PC-9 (cell line): ENCODE results near the gene FSTL1. TPM values are rescaled to one million over a fixed set of nuclear protein-coding genes. Genes with fewer than 3 reads are reported as not detected.
"Not testable (repeated sequence)": the region's sequence is repeated elsewhere in the genome, so short reads cannot be mapped to it uniquely, and the experiment has no call there.

Experiments used
- BruUV-seq: library from RNA; stranded (reverse); fragments of 400-500 nt; replicated peaks from 2 replicates; lab custom pipeline; 2021; lab: Mats Ljungman, UMichigan
- CTCF ChIA-PET: fragments of 300-600 bp; sonication (Branson Sonifier 250); formaldehyde crosslinking; loops from one replicate; lab custom pipeline; 2022; ENCODE audit warnings: antibody characterized with exemption; lab: Charles Lee
- POLR2A ChIA-PET: fragments of 300-600 bp; sonication (Branson Sonifier 250); formaldehyde crosslinking; loops from one replicate; lab custom pipeline; 2022; ENCODE audit warnings: antibody characterized with exemption; ENCODE audit not compliant: unreplicated experiment; lab: Charles Lee
- DNase-seq, 2 experiments: peaks; one replicate each; pipeline versions ENCODE4 v3.0.0 to v3.0.0-alpha.2; 2015 to 2022; ENCODE audit warnings: mixed read lengths in 1 of 2
- H2AFZ ChIP-seq: fragments of 200-600 bp; sonication (generic); 2 replicates; pipeline ENCODE4 v1.8.1; 2017; ENCODE audit warnings: antibody characterized with exemption
- H3F3A ChIP-seq: fragments of 200-600 bp; sonication (generic); 2 replicates; pipeline ENCODE4 v1.8.1; 2017; ENCODE audit warnings: antibody characterized with exemption, mild to moderate bottlenecking, low read depth; ENCODE audit not compliant: insufficient read depth
- H3K27ac ChIP-seq: fragments of 200-600 bp; sonication (generic); 2 replicates; pipeline ENCODE4 v1.6.1; 2016; ENCODE audit warnings: mixed run types
- H3K27me3 ChIP-seq: fragments of 200-600 bp; sonication (generic); 2 replicates; pipeline ENCODE4 v1.6.1; 2016; ENCODE audit warnings: low read depth, mixed run types; ENCODE audit not compliant: insufficient read depth
- H3K36me3 ChIP-seq: fragments of 200-600 bp; sonication (generic); 2 replicates; pipeline ENCODE4 v1.6.1; 2016; ENCODE audit warnings: low read depth, mixed run types
- H3K4me1 ChIP-seq: fragments of 200-600 bp; sonication (generic); replicated peaks from 2 replicates; pipeline ENCODE4 v1.6.1; 2016; ENCODE audit warnings: mixed run types; ENCODE audit not compliant: insufficient read depth
- H3K4me2 ChIP-seq: fragments of 200-600 bp; sonication (generic); 2 replicates; pipeline ENCODE4 v1.6.1; 2017; ENCODE audit warnings: mixed run types
- H3K4me3 ChIP-seq: fragments of 200-600 bp; sonication (generic); 2 replicates; pipeline ENCODE4 v1.6.1; 2016; ENCODE audit warnings: mixed run types
- H3K79me2 ChIP-seq: fragments of 200-600 bp; sonication (generic); 2 replicates; pipeline ENCODE4 v1.6.1; 2017; ENCODE audit warnings: low read depth, mixed run types
- H3K9me2 ChIP-seq: fragments of 200-600 bp; sonication (generic); 2 replicates; pipeline ENCODE4 v1.8.1; 2017; ENCODE audit warnings: mild to moderate bottlenecking; ENCODE audit not compliant: insufficient read depth
- H3K9me3 ChIP-seq: fragments of 200-600 bp; sonication (generic); 2 replicates; pipeline ENCODE4 v1.8.1; 2016; ENCODE audit warnings: low read depth; ENCODE audit not compliant: insufficient read depth
- H4K20me1 ChIP-seq: fragments of 200-600 bp; sonication (generic); 2 replicates; pipeline ENCODE4 v1.8.1; 2017; ENCODE audit not compliant: insufficient read depth
- EZH2 ChIP-seq: fragments of 200-600 bp; sonication (generic); IDR thresholded peaks from 2 replicates; pipeline ENCODE4 v1.8.0; 2017; ENCODE audit warnings: antibody characterized with exemption, low read depth
- intact Hi-C: fragments of 100-400 bp; cut with micrococcal nuclease; formaldehyde crosslinking; loops from one replicate; pipeline ENCODE4 v1.10.0; 2022; ENCODE audit not compliant: unreplicated experiment
- total RNA-seq: library from RNA; stranded (reverse); gene quantifications from 2 replicates; pipeline ENCODE4 v1.2.3, GENCODE V29; 2021
- TF ChIP-seq, protein P1 (sequence below): fragments of 200-600 bp; sonication (generic); conservative IDR thresholded peaks from 2 replicates; pipeline ENCODE4 v1.6.1; 2017; ENCODE audit warnings: mixed run types, antibody characterized with exemption, mild to moderate bottlenecking, moderate library complexity

Gene FSTL1
- total RNA-seq, 1 experiment from 2014 or later = 225 TPM

DNA sequence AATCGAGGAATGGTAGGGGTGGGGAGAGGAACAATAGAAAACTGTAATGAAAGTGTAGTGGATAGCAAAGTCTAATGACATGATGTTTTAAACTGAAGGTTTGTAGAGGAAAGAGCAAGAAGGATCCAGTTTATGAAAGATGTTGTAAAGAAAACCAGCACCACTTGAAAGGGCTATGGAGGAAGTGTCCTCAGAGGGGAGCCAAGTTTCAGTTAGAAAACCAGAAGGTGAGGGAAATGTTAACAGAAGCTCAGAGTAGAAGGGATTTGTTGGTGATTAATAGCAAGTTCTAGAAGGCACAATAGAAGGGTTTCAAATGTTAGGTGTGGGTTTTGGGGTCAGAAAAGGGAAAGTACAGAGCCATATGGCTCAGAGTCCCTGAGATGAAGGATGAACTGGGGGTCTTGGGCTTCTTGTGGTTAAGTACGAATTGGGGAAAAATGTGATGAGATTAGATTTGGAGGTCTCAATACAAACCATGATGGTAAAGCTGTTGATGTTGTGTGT is 67.8 kb downstream of the FSTL1 start:
- no peaks in the 10 kb centered on the region for H3K9me2 ChIP-seq

DNA sequence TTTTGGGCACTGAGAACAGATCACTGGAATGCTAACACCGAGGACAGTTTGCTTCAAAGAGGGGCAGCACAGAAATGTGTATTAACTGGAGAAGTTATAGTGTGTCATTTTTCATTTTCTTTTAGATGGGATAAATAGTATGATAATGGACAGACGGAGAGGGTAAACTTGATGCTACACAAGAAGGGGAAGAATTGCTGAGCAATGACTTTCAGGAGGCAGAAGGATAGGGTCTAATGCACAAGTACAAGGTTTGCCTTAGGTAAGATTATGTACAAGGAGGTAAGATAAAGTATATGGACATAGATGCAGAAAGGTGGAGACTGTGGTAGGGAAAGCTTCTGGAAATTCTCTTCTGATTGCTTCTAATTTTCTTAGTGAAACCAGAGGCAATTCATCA is 69.3 kb downstream of the FSTL1 start:
- BruUV-seq = no TSS peak
- Histone ChIP-seq H3F3A (no peaks in the 10 kb centered on the region), H3K4me1 (no peaks in the 10 kb centered on the region), H3K27ac (no peak overlapping the region), H3K4me3 (no peak overlapping the region), H4K20me1 (no peaks in the 10 kb centered on the region), H3K36me3 (no peaks in the 10 kb centered on the region), H3K4me2 (no peak overlapping the region), H2AFZ (no peak overlapping the region), H3K79me2 (no peaks in the 10 kb centered on the region), H3K9me3 (no peaks in the 10 kb centered on the region), H3K27me3 (no peaks in the 10 kb centered on the region), H3K9me2 (no peaks in the 10 kb centered on the region)
- DNase-seq = no peak
- TF ChIP-seq, protein P1, sequence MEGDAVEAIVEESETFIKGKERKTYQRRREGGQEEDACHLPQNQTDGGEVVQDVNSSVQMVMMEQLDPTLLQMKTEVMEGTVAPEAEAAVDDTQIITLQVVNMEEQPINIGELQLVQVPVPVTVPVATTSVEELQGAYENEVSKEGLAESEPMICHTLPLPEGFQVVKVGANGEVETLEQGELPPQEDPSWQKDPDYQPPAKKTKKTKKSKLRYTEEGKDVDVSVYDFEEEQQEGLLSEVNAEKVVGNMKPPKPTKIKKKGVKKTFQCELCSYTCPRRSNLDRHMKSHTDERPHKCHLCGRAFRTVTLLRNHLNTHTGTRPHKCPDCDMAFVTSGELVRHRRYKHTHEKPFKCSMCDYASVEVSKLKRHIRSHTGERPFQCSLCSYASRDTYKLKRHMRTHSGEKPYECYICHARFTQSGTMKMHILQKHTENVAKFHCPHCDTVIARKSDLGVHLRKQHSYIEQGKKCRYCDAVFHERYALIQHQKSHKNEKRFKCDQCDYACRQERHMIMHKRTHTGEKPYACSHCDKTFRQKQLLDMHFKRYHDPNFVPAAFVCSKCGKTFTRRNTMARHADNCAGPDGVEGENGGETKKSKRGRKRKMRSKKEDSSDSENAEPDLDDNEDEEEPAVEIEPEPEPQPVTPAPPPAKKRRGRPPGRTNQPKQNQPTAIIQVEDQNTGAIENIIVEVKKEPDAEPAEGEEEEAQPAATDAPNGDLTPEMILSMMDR = no peak
- no peak for TF ChIP-seq EZH2
- POLR2A ChIA-PET = no interaction called here
- intact Hi-C loops = no loop called here
- CTCF ChIA-PET = no interaction called here

More for the DNA sequence above, 67.8 kb downstream of the FSTL1 start:
- no peaks in the 10 kb centered on the region for H3F3A ChIP-seq
- H3K4me2 ChIP-seq = no peak overlapping the region
- H3K27ac ChIP-seq = no peak overlapping the region
- ChIA-PET CTCF (no interaction called here), POLR2A (no interaction called here)
- H3K4me1 ChIP-seq = no peaks in the 10 kb centered on the region
- DNase-seq = no peak
- no peaks in the 10 kb centered on the region for H4K20me1 ChIP-seq
- H3K27me3 ChIP-seq = no peaks in the 10 kb centered on the region
- TF ChIP-seq, protein P1 = no peak
- no peak for TF ChIP-seq EZH2
- no peak overlapping the region for H3K4me3 ChIP-seq
- H3K9me3 ChIP-seq = no peaks in the 10 kb centered on the region
- BruUV-seq = no TSS peak
- no peak overlapping the region for H2AFZ ChIP-seq
- H3K36me3 ChIP-seq = no peaks in the 10 kb centered on the region
- H3K79me2 ChIP-seq = no peaks in the 10 kb centered on the region
- intact Hi-C loops = no loop called here

DNA sequence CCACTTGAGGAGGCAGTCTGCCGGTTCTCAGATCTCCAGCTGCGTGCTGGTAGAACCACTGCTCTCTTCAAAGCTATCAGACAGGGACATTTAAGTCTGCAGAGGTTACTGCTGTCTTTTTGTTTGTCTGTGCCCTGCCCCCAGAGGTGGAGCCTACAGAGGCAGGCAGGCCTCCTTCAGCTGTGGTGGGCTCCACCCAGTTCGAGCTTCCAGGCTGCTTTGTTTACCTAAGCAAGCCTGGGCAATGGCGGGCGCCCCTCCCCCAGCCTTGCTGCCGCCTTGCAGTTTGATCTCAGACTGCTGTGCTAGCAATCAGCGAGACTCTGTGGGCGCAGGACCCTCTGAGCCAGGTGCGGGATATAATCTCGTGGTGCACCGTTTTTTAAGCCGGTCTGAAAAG is 72.8 kb downstream of the FSTL1 start:
- H3K27me3 ChIP-seq, H3K4me1 ChIP-seq, H3K9me2 ChIP-seq, CTCF ChIA-PET, H2AFZ ChIP-seq, H3K9me3 ChIP-seq, H3K4me3 ChIP-seq, POLR2A ChIA-PET, H3F3A ChIP-seq, H3K4me2 ChIP-seq, DNase-seq, intact Hi-C loops, H4K20me1 ChIP-seq, BruUV-seq, H3K36me3 ChIP-seq, H3K27ac ChIP-seq, H3K79me2 ChIP-seq: not testable (repeated sequence)

DNA sequence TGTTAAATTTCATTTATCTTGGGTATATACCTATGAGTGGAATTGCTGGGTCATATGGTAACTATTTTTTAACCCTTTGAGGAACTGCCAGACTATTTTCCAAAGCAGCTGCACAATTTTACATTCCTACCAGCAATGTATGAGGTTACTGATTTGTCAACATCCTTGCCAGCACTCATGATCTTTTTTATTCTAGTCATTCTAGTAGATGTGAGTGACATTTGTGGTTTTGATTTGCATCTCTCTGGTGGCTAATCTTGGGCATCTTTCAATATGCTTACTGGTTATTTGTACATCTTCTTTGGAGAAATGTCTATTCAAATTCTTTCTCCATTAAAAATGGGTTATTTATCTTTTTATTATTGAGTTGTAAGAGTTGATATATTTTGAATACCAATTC is 80.3 kb downstream of the FSTL1 start:
- Histone ChIP-seq H3K9me3 (no peaks in the 10 kb centered on the region), H3K9me2 (no peaks in the 10 kb centered on the region; the same call in 1 of the 2 replicates), H3K4me3 (no peak overlapping the region), H3K36me3 (no peaks in the 10 kb centered on the region), H3K27me3 (no peaks in the 10 kb centered on the region), H3K27ac (no peak overlapping the region), H2AFZ (no peak overlapping the region), H3K4me2 (no peak overlapping the region), H3K4me1 (no peaks in the 10 kb centered on the region), H4K20me1 (no peaks in the 10 kb centered on the region), H3F3A (no peaks in the 10 kb centered on the region), H3K79me2 (no peaks in the 10 kb centered on the region)
- TF ChIP-seq, protein P1 = no peak
- TF ChIP-seq EZH2 = no peak
- no peak for DNase-seq
- intact Hi-C loops = no loop called here
- ChIA-PET POLR2A (no interaction called here), CTCF (no interaction called here)
- BruUV-seq = no TSS peak
